ENCODE data around the gene EIF1AD.

GRCh38 chr11:65972116-65972515, 29.8 kb downstream of the EIF1AD start:
- no peak for TF ChIP-seq CTCF (IDR thresholded peaks at IDR 0.05; ENCODE audit: poor library complexity)
- TF ChIP-seq EZH2phosphoT487 (IDR thresholded peaks at IDR 0.05; ENCODE audit: low read depth, severe bottlenecking, unreplicated experiment), result no peak
- no peak for TF ChIP-seq EZH2 (IDR thresholded peaks at IDR 0.05; ENCODE audit: borderline replicate concordance)
